Upper lobe of left lung (tissue), 4 donors: Measurements from ENCODE around the gene CATSPER3.

Experiments used
- EP300 ChIP-seq, 4 donors: sonication (generic); formaldehyde crosslinking; IDR thresholded peaks; one replicate each; pipeline ENCODE4 v1.5.1; 2017; ENCODE audit warnings: antibody characterized with exemption in 4 of 4, control low read depth in 2 of 4
- POLR2A ChIP-seq, 4 donors: fragments of 450-650 bp; IDR thresholded peaks; one replicate each; pipeline ENCODE4 v1.5.1; 2016 to 2017; ENCODE audit warnings: antibody characterized with exemption in 4 of 4, mild to moderate bottlenecking in 2 of 4
- POLR2AphosphoS5 ChIP-seq, 2 donors: sonication (generic); formaldehyde crosslinking; IDR thresholded peaks; one replicate each; pipeline ENCODE4 v1.5.1; 2017; ENCODE audit warnings: antibody characterized with exemption in 2 of 2
- TF ChIP-seq, protein P1 (sequence below), 6 experiments: fragments of 450-650 bp in 4 of 6; fragments of 200-600 bp in 2 of 6; sonication (generic) in 2 of 6; IDR thresholded peaks; one replicate each; pipeline ENCODE4 v1.5.1; 2016 to 2019; ENCODE audit warnings: antibody characterized with exemption in 6 of 6

GRCh38 chr5:135032695-135032998 is 64.9 kb downstream of the CATSPER3 start:
- TF ChIP-seq, protein P1, sequence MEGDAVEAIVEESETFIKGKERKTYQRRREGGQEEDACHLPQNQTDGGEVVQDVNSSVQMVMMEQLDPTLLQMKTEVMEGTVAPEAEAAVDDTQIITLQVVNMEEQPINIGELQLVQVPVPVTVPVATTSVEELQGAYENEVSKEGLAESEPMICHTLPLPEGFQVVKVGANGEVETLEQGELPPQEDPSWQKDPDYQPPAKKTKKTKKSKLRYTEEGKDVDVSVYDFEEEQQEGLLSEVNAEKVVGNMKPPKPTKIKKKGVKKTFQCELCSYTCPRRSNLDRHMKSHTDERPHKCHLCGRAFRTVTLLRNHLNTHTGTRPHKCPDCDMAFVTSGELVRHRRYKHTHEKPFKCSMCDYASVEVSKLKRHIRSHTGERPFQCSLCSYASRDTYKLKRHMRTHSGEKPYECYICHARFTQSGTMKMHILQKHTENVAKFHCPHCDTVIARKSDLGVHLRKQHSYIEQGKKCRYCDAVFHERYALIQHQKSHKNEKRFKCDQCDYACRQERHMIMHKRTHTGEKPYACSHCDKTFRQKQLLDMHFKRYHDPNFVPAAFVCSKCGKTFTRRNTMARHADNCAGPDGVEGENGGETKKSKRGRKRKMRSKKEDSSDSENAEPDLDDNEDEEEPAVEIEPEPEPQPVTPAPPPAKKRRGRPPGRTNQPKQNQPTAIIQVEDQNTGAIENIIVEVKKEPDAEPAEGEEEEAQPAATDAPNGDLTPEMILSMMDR (IDR thresholded peaks at IDR 0.05): no peak
- TF ChIP-seq POLR2A (IDR thresholded peaks at IDR 0.05) (no peak), POLR2AphosphoS5 (IDR thresholded peaks at IDR 0.05) (no peak), EP300 (IDR thresholded peaks at IDR 0.05) (no peak)
